B cell (primary cell): ENCODE data around the gene SMPX. TPM values are rescaled to one million over a fixed set of nuclear protein-coding genes. Genes with fewer than 3 reads are reported as not detected.

Experiments used
- ATAC-seq: fragments of 200-7000 bp; cut with Tn5 transposase; one replicate; pipeline ENCODE4 v1.10.0; 2021; ENCODE audit warnings: low read depth, mild to moderate bottlenecking, moderate number of reproducible peaks, moderate library complexity
- CTCF ChIA-PET: fragments of 350-600 bp; sonication (Branson Sonifier 250); formaldehyde crosslinking; loops from one replicate; lab custom pipeline; 2021; ENCODE audit warnings: antibody characterized with exemption, inconsistent platforms; lab: Charles Lee
- POLR2A ChIA-PET: fragments of 350-600 bp; sonication (Branson Sonifier 250); formaldehyde crosslinking; loops from one replicate; lab custom pipeline; 2021; ENCODE audit warnings: antibody characterized with exemption; lab: Charles Lee
- DNase-seq: peaks from one replicate; pipeline ENCODE4 v3.0.0; 2013
- H2AFZ ChIP-seq: 2 replicates; pipeline ENCODE4 v1.6.1; 2012; ENCODE audit warnings: mild to moderate bottlenecking, low read depth, low read length; ENCODE audit not compliant: insufficient read depth, poor library complexity, severe bottlenecking
- H3K27ac ChIP-seq, 2 donors: 1 replicate in 1 of 2; 2 replicates in 1 of 2; pipeline ENCODE4 v1.5.1; 2012 to 2013; ENCODE audit warnings: low read length in 2 of 2, mild to moderate bottlenecking in 2 of 2, moderate library complexity in 1 of 2
- H3K27me3 ChIP-seq, 4 experiments: fragments of 200-600 bp in 1 of 4; sonication (generic) in 1 of 4; replicated peaks in 1 of 4; 1 replicate in 2 of 4; 2 replicates in 2 of 4; pipeline versions ENCODE4 v1.6.1 to v1.7.0; 2013 to 2016; ENCODE audit warnings: low read length in 3 of 4, mild to moderate bottlenecking in 2 of 4, mixed read lengths in 1 of 4, moderate library complexity in 1 of 4; ENCODE audit not compliant: insufficient read depth in 4 of 4, control insufficient read depth in 3 of 4; ENCODE audit errors: control extremely low read depth in 1 of 4
- H3K36me3 ChIP-seq, 2 experiments: replicated peaks in 1 of 2; 1 replicate in 1 of 2; 2 replicates in 1 of 2; pipeline versions ENCODE4 v1.6.1 to v1.7.1; 2013; ENCODE audit warnings: low read length in 1 of 2; ENCODE audit not compliant: insufficient read depth in 2 of 2, control insufficient read depth in 1 of 2; ENCODE audit errors: control extremely low read depth in 1 of 2, extremely low read depth in 1 of 2
- H3K4me1 ChIP-seq, 2 donors: fragments of 200-600 bp in 1 of 2; sonication (generic) in 1 of 2; 1 replicate in 1 of 2; 2 replicates in 1 of 2; pipeline versions ENCODE4 v1.5.1 to v1.6.1; 2013 to 2017; ENCODE audit warnings: low read length in 2 of 2; ENCODE audit not compliant: control insufficient read depth in 2 of 2, insufficient read depth in 2 of 2
- H3K4me2 ChIP-seq: replicated peaks from 2 replicates; pipeline ENCODE3; 2012; ENCODE audit warnings: mild to moderate bottlenecking, low read depth, low read length; ENCODE audit not compliant: poor library complexity, severe bottlenecking
- H3K4me3 ChIP-seq, 5 experiments: fragments of 200-600 bp in 1 of 5; sonication (generic) in 1 of 5; 1 replicate in 3 of 5; 2 replicates in 2 of 5; pipeline versions ENCODE4 v1.5.1 to v1.7.0; 2011 to 2016; ENCODE audit warnings: low read length in 4 of 5, mild to moderate bottlenecking in 4 of 5, low read depth in 2 of 5, control low read depth in 1 of 5, moderate library complexity in 1 of 5; ENCODE audit not compliant: insufficient read depth in 1 of 5; ENCODE audit errors: control extremely low read depth in 1 of 5, extremely low read depth in 1 of 5
- H3K79me2 ChIP-seq: fragments of 200-600 bp; sonication (generic); one replicate; pipeline ENCODE4 v1.6.0; 2016; ENCODE audit warnings: low read length; ENCODE audit not compliant: control insufficient read depth, insufficient read depth
- H3K9ac ChIP-seq: fragments of 200-600 bp; sonication (generic); 2 replicates; pipeline ENCODE4 v1.6.1; 2017; ENCODE audit warnings: mild to moderate bottlenecking, low read length, moderate library complexity
- H3K9me3 ChIP-seq, 3 donors: one replicate each; pipeline versions ENCODE4 v1.6.1 to v1.7.1; 2013; ENCODE audit warnings: low read length in 2 of 3; ENCODE audit not compliant: control insufficient read depth in 2 of 3, insufficient read depth in 1 of 3; ENCODE audit errors: control extremely low read depth in 1 of 3
- H4K20me1 ChIP-seq: 2 replicates; pipeline ENCODE4 v1.6.0; 2012; ENCODE audit warnings: mild to moderate bottlenecking, low read length; ENCODE audit not compliant: insufficient read depth, control insufficient read depth, poor library complexity, severe bottlenecking
- H3K27ac Mint-ChIP-seq: one replicate; pipeline ENCODE4 v1.8.0; 2021; ENCODE audit warnings: mixed read lengths
- H3K27me3 Mint-ChIP-seq: one replicate; pipeline ENCODE4 v1.8.0; 2021; ENCODE audit warnings: mixed read lengths
- H3K4me1 Mint-ChIP-seq: one replicate; pipeline ENCODE4 v1.8.0; 2021; ENCODE audit warnings: mixed read lengths
- H3K4me3 Mint-ChIP-seq: one replicate; pipeline ENCODE4 v1.8.0; 2021; ENCODE audit warnings: mixed read lengths
- H3K9me3 Mint-ChIP-seq: one replicate; pipeline ENCODE4 v1.8.0; 2022; ENCODE audit warnings: mixed read lengths; ENCODE audit not compliant: insufficient read depth
- EZH2 ChIP-seq: IDR thresholded peaks from 2 replicates; pipeline ENCODE4 v1.6.1; 2012; ENCODE audit warnings: borderline replicate concordance, low read depth, mild to moderate bottlenecking, moderate library complexity, low read length; ENCODE audit not compliant: insufficient read depth, poor library complexity, severe bottlenecking
- WGBS: methylation state at CpG from one replicate; pipeline ENCODE4 v1.1.5; 2013; ENCODE audit warnings: missing lambda C conversion rate; ENCODE audit not compliant: insufficient coverage; 5-methylcytosine and 5-hydroxymethylcytosine counted together
- intact Hi-C: fragments of 100-400 bp; cut with micrococcal nuclease; formaldehyde crosslinking; loops from one replicate; pipeline ENCODE4 v1.10.0; 2022
- polyA plus RNA-seq: library from polyadenylated mRNA; depleted of rRNA; stranded (reverse); fragments of >200 nt; gene quantifications from 2 replicates; pipeline ENCODE4 v1.2.3, GENCODE V29; 2012
- total RNA-seq, 2 donors: library from RNA; stranded (reverse); fragments of 120-200 nt in 1 of 2; gene quantifications; 1 replicate in 1 of 2; 2 replicates in 1 of 2; pipeline versions ENCODE4 v1.2.3 to v1.2.4, GENCODE V29; 2013 to 2022
- TF ChIP-seq, protein P1 (sequence below): fragments of 200-600 bp; IDR thresholded peaks from one replicate; pipeline ENCODE4 v1.8.0; 2022; ENCODE audit warnings: antibody characterized with exemption, mild to moderate bottlenecking

Gene SMPX
- total and polyA plus RNA-seq, 2 donors (not counting 1 experiment from before 2014, with no cell fraction given), result not detected

DNA sequence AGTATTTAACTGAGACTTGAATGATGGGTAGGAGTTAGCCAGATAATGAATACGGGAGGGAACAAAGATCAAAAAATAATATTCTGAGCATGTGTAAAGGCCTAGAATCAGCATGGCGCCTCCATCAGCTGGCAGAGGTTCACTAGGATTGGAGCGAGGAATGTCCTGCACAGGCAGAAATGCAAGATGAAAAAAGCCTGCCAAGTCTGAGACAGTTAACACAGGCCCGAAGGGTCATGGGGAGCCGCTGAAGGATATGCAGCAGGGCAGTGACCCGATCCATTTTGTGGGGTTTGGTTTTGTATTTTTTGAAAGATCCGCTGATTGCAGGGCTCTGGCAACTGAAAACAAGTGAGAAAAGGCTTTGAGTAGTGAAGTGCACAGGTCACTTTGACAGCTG lies 40.1 kb downstream of the SMPX start:
- Histone ChIP-seq H3K36me3 (no peaks in the 10 kb centered on the region), H4K20me1 (no peaks in the 10 kb centered on the region), H3K79me2 (no peaks in the 10 kb centered on the region), H3K4me3 (no peak overlapping the region), H3K9me3 (no peaks in the 10 kb centered on the region), H3K4me2 (no peak overlapping the region), H3K4me1 (no peaks in the 10 kb centered on the region), H2AFZ (no peak overlapping the region), H3K9ac (no peak overlapping the region), H3K27ac (no peak overlapping the region), H3K27me3 (no peaks in the 10 kb centered on the region)
- ChIA-PET CTCF (no interaction called here), POLR2A (no interaction called here)
- intact Hi-C loops, result no loop called here
- ATAC-seq, result no peak
- WGBS, result 97% methylated on average over 6 of the region's 7 CpGs
- DNase-seq, result no peak
- no peak for TF ChIP-seq EZH2
- TF ChIP-seq, protein P1, sequence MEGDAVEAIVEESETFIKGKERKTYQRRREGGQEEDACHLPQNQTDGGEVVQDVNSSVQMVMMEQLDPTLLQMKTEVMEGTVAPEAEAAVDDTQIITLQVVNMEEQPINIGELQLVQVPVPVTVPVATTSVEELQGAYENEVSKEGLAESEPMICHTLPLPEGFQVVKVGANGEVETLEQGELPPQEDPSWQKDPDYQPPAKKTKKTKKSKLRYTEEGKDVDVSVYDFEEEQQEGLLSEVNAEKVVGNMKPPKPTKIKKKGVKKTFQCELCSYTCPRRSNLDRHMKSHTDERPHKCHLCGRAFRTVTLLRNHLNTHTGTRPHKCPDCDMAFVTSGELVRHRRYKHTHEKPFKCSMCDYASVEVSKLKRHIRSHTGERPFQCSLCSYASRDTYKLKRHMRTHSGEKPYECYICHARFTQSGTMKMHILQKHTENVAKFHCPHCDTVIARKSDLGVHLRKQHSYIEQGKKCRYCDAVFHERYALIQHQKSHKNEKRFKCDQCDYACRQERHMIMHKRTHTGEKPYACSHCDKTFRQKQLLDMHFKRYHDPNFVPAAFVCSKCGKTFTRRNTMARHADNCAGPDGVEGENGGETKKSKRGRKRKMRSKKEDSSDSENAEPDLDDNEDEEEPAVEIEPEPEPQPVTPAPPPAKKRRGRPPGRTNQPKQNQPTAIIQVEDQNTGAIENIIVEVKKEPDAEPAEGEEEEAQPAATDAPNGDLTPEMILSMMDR, result no peak
- Mint-ChIP-seq H3K27me3 (peaks cover 3% of the 10 kb centered on the region), H3K27ac (no peak overlapping the region), H3K4me1 (no peaks in the 10 kb centered on the region), H3K9me3 (peaks cover 1% of the 10 kb centered on the region), H3K4me3 (no peak overlapping the region)

DNA sequence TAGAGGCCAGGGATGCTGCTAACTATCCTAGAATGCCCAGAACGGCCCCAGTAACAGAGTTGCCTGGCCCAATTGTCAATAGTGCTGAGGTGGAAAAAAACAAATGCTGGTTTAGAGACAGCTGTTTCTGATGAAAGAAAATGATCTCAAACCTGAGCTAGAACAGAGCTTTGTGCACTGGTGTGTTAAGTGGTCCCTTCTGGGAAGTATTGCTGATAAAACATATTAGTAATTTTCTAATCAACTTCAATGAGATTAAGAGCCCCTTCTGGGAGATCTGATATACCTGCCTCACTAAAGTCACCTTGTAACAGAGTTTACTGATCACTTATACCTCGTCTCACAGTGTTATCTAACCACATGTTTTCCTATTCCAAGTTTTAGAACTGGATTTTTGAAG lies 42.1 kb downstream of the SMPX start:
- H3K4me1 ChIP-seq, result no peaks in the 10 kb centered on the region
- H3K27ac Mint-ChIP-seq, result no peak overlapping the region
- intact Hi-C loops, result no loop called here
- no peaks in the 10 kb centered on the region for H3K27me3 ChIP-seq
- no peak overlapping the region for H3K4me2 ChIP-seq
- ATAC-seq (no peak), DNase-seq (no peak)
- H4K20me1 ChIP-seq, result no peaks in the 10 kb centered on the region
- H3K79me2 ChIP-seq, result no peaks in the 10 kb centered on the region
- TF ChIP-seq, protein P1, result no peak
- TF ChIP-seq EZH2, result no peak
- no peaks in the 10 kb centered on the region for H3K36me3 ChIP-seq
- POLR2A ChIA-PET, result no interaction called here
- no peak overlapping the region for H3K9ac ChIP-seq
- H3K27ac ChIP-seq, result no peak overlapping the region
- H3K27me3 Mint-ChIP-seq, result peaks cover 3% of the 10 kb centered on the region
- WGBS, result no CpG with 5 or more reads among the region's 2 CpGs
- no peak overlapping the region for H3K4me3 ChIP-seq
- H3K9me3 Mint-ChIP-seq, result peaks cover 1% of the 10 kb centered on the region
- no peak overlapping the region for H2AFZ ChIP-seq
- no peak overlapping the region for H3K4me3 Mint-ChIP-seq
- H3K4me1 Mint-ChIP-seq, result no peaks in the 10 kb centered on the region
- no peaks in the 10 kb centered on the region for H3K9me3 ChIP-seq
- CTCF ChIA-PET, result interaction anchor here (1.0 kb wide), 1 partner anchor 8 kb away, joined by 3 read pairs; no protein-coding TSS in a partner anchor
